ENCODE measurements around the gene THBS1.
A peak's percentile ranks its signal among the peaks of the same experiment; 100 is the strongest.

THBS1 gene

DNA sequence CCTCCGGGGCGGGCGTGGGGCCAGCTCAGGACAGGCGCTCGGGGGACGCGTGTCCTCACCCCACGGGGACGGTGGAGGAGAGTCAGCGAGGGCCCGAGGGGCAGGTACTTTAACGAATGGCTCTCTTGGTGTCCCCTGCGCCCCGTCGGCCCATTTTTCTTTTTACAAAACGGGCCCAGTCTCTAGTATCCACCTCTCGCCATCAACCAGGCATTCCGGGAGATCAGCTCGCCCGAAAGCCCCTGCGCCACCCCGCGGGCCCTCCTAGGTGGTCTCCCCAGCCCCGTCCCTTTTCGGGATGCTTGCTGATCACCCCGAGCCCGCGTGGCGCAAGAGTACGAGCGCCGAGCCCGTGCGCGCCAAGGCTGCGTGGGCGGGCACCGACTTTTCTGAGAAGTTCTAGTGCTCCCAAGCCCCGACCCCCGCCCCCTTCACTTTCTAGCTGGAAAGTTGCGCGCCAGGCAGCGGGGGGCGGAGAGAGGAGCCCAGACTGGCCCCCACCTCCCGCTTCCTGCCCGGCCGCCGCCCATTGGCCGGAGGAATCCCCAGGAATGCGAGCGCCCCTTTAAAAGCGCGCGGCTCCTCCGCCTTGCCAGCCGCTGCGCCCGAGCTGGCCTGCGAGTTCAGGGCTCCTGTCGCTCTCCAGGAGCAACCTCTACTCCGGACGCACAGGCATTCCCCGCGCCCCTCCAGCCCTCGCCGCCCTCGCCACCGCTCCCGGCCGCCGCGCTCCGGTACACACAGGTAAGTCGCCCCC is at the start of gene THBS1:
Gene THBS1 (plus strand): TSS at position 595 of the 757 bp plus-strand sequence. CDS start 779 bp downstream, outside the sequence.
- TF ChIP-seq CTCF (IDR thresholded peaks at IDR 0.05) = peak; percentile 64
- TF ChIP-seq ZFX (IDR thresholded peaks at IDR 0.05; ENCODE audit: borderline replicate concordance) = no peak
- H3K27ac ChIP-seq = peak within 1 kb of the TSS; percentile 74

DNA sequence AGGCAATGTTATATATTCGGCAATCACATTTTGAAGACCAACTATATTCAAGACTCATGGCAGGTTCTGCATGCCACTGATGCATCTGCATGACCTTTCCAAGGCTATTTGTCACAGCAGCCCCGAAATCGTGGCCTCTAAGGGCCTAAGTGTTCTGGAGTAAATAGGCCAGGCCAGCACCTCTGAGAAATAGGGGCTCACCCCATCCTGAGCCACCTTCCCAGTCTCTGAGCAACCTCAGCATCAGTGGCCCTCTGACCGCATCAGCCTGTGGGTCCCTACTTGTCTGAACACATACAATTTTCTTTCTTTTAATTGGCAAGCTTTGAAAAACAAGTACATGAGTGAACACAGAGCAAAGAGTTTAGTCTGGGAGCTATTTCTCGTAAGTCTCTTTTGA is 45.9 kb upstream of the THBS1 start:
- no peak for TF ChIP-seq ZFX (IDR thresholded peaks at IDR 0.05; ENCODE audit: borderline replicate concordance)
- TF ChIP-seq CTCF (IDR thresholded peaks at IDR 0.05) = no peak
- no peak overlapping the region for H3K27ac ChIP-seq

- no peak for TF ChIP-seq ZFX (IDR thresholded peaks at IDR 0.05; ENCODE audit: borderline replicate concordance)
- no peak overlapping the region for H3K27ac ChIP-seq
These were observed 45.4 kb upstream of the THBS1 start for GRCh38 chr15:39535466-39535865.

- H3K27ac ChIP-seq = no peak overlapping the region
- TF ChIP-seq CTCF (IDR thresholded peaks at IDR 0.05) = no peak
- no peak for TF ChIP-seq ZFX (IDR thresholded peaks at IDR 0.05; ENCODE audit: borderline replicate concordance)
These were observed 41.9 kb upstream of the THBS1 start for GRCh38 chr15:39538936-39539335.

DNA sequence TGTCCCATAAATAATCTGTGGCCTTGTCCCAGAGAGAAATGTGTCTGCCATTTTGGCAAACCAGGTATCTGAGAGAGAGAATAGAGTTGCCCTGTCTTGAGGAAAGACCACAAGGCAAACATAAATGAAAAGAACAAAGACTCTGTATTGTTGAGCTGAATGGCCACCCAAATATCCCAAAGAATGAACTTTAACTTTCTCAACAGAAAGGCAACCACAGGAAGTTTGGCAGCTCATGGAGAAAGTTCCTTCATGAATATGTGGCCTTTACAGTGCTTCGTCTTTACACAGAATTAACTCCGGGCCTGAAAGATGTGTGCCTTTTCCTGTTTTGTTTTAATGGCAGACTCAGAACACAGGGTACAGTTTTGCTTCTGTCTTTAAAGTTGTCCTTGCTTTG is 41.4 kb upstream of the THBS1 start:
- no peak overlapping the region for H3K27ac ChIP-seq
- TF ChIP-seq CTCF (IDR thresholded peaks at IDR 0.05) = no peak
- no peak for TF ChIP-seq ZFX (IDR thresholded peaks at IDR 0.05; ENCODE audit: borderline replicate concordance)

DNA sequence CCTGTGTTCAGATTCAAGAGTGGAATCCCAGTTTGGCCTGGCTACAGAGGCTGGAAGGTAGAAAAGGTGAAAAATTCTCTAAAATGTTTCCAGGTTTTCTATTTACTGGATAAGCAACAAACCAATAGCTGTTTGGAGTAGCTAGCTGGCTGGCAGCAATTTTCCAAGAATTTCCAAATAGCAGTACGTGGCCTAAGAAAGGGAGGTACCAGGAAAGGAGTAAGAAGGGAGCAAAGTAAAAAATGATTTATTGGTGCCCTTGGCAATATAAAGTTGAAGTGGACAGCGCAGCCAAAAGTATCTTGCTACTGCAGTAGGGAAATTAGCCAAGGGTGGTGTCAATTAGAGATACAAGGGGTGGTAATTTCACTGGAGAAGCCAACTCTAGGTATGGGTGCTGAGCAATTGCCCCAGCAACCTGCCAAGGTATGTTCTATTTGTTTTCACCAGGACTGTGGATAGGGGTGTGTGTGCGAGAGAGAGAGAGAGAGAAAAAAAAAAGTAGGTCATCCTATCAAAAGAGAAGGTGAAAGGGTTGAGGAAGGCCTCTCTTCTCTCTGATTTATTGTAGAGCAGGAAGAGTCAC is 40.8 kb upstream of the THBS1 start:
- H3K27ac ChIP-seq = no peak overlapping the region
- TF ChIP-seq CTCF (IDR thresholded peaks at IDR 0.05) (no peak), ZFX (IDR thresholded peaks at IDR 0.05; ENCODE audit: borderline replicate concordance) (no peak)

DNA sequence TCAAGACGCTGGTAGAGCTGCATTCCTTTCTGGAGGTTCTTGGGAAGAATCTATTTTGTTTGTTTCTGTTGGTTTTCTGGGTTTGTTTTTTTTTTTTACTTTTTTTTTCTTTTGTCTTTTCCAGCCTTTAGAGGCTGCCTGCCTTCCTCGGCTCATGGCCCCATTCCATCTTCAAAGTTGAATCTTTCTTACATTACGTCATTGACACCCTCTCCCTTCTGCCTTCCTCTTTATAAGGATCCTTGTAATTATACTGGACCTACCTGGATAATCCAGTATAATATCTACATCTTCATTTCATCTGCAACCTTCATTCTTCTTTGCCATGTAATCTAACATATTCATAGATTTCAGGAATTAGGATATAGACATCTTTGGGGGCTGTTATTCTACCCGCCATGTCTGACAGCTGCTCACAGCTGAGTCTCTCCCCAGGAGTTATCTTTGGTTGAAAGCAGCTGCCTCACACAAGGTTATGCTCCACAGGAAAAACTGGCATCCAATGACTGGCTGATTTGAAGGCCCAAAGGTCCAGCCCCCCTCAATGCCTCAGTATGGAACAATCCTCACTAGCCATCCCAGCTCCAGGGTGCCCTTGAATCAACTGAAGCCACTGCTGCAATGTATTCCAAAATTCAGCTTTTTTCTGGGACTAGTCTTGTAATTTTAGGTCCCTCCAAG is 38.4 kb upstream of the THBS1 start:
- H3K27ac ChIP-seq = no peak overlapping the region
- no peak for TF ChIP-seq CTCF (IDR thresholded peaks at IDR 0.05)
- no peak for TF ChIP-seq ZFX (IDR thresholded peaks at IDR 0.05; ENCODE audit: borderline replicate concordance)
